Mammary epithelial cell (primary cell): ENCODE results near the gene NGB.

Experiments
- EZH2 ChIP-seq: IDR thresholded peaks from 2 replicates; pipeline ENCODE4 v1.6.1; 2012; ENCODE audit warnings: low read length, inconsistent platforms, borderline replicate concordance
- TF ChIP-seq, protein P1 (sequence below), 2 donors: IDR thresholded peaks in 1 of 2; conservative IDR thresholded peaks in 1 of 2; 2 replicates each; pipeline ENCODE4 v1.5.1; 2011 to 2012; ENCODE audit warnings: inconsistent platforms in 2 of 2, low read length in 2 of 2, mild to moderate bottlenecking in 2 of 2, control low read depth in 1 of 2, low read depth in 1 of 2; ENCODE audit not compliant: insufficient read depth in 1 of 2; ENCODE audit errors: extremely low read depth in 1 of 2

DNA sequence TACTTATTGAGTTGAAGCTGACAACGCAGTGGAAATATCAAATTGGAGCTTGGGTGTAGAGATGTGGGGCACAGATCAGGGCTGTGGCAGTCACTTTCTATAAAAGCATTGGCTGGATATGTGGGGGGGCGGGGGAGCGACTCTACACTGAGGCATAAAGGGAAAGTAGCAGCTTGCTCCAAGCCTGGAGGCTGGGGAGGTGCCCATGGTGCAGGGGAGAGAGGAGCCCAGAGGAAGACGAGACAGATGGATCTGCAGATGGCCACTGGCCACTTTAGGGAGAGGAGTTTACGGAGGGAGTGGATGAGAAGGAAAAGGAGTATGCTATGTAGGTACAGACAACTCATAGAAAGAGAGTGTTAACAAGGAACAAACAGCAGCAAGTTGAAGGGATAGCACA, 13.5 kb upstream of the NGB start:
- TF ChIP-seq, protein P1, sequence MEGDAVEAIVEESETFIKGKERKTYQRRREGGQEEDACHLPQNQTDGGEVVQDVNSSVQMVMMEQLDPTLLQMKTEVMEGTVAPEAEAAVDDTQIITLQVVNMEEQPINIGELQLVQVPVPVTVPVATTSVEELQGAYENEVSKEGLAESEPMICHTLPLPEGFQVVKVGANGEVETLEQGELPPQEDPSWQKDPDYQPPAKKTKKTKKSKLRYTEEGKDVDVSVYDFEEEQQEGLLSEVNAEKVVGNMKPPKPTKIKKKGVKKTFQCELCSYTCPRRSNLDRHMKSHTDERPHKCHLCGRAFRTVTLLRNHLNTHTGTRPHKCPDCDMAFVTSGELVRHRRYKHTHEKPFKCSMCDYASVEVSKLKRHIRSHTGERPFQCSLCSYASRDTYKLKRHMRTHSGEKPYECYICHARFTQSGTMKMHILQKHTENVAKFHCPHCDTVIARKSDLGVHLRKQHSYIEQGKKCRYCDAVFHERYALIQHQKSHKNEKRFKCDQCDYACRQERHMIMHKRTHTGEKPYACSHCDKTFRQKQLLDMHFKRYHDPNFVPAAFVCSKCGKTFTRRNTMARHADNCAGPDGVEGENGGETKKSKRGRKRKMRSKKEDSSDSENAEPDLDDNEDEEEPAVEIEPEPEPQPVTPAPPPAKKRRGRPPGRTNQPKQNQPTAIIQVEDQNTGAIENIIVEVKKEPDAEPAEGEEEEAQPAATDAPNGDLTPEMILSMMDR (conservative IDR thresholded peaks at IDR 0.05 in 1 of 2, IDR thresholded peaks at IDR 0.05 in 1 of 2; ENCODE audit: extremely low read depth in 1 of 2, insufficient read depth in 1 of 2, low read depth in 1 of 2, low read length in 2 of 2) = no peak
- TF ChIP-seq EZH2 = no peak
